Muscle of back (tissue), 11 donors: Measurements from ENCODE around the gene PYDC1. TPM values are rescaled to one million over a fixed set of nuclear protein-coding genes. Genes with fewer than 3 reads are reported as not detected.
"Not testable (repeated sequence)": the region's sequence is repeated elsewhere in the genome, so short reads cannot be mapped to it uniquely, and the experiment has no call there.

Source experiments
- DNase-seq, 3 donors: peaks; one replicate each; pipeline versions ENCODE4 v3.0.0 to v3.0.0-alpha.2; 2013
- polyA plus RNA-seq, 10 donors: library from polyadenylated mRNA; unstranded; fragments of 120-200 nt; gene quantifications; one replicate each; pipeline ENCODE4 v1.2.1, GENCODE V29; 2013; ENCODE audit not compliant: insufficient read length in 10 of 10

PYDC1 gene
- polyA plus RNA-seq, 10 donors: 0.48 to 3.0 (median 0.98) TPM

GRCh38 chr16:31179747-31180459 lies 37.0 kb downstream of the PYDC1 start, which contains the start of gene FUS:
Gene FUS (plus strand): TSS chr16:31180139. CDS start chr16:31180215, 76 bp downstream.
- DNase-seq: peak; percentile 92 to 98 (median 98)

DNA sequence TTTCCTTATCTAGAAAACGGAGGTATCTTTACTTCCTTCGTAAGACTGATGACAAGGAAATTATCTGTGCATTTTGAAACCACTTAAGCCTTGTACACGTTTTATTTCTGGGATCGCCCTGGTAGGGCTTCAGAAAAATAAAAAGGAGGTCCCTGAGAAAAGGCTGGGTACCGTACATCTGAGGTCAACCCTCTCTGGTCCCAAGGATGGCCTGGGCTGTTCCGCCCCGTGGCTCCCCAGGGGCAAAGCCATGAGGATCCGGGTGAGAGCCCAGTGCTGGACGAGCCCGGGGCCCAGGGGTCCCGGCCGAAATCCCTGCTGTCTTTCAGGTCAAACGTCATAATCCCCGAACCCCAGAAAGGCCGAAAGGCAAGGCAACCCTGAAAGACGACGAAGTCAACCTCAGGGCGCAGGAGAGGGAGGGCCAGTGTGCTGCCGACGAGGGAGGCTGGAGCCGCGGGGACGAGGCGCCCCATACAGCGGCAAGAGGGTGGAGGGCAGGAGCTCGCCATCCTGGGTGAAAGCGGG lies 37.7 kb downstream of the PYDC1 start:
- no peak for DNase-seq

GRCh38 chr16:31177136-31177535 lies 39.8 kb downstream of the PYDC1 start:
- no peak for DNase-seq

- not testable (repeated sequence) for DNase-seq
Measured at GRCh38 chr16:31170048-31170447, 46.9 kb downstream of the PYDC1 start.

- no peak for DNase-seq
Measured at GRCh38 chr16:31168848-31169247, 48.1 kb downstream of the PYDC1 start.

DNA sequence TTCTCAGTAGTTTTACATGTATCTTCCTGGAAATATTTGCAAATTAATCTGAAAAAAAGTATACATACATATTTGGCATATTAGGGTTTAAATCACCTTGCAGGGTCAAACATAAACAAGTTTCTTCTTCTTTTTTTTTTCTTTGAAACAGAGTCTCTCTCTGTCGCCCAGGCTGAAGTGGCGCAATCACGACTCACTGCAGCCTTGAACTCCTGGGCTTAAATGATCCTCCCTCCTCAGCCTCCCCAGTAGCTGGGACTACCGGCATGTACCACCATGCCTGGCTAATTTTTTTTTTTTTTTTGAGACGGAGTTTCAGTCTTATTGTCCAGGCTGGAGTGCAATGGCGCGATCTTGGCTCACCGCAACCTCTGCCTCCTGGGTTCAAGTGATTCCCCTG lies 49.6 kb downstream of the PYDC1 start:
- DNase-seq: no peak

Other genes starting within 250 kb of the PYDC1 start
- 10 to 100 TPM in 3 of 10 donors, 1 to 10 TPM in 7; 7.1 to 13.8 (median 9.8) TPM for gene HSD3B7, start 231.9 kb downstream of the PYDC1 start, polyA plus RNA-seq
- gene STX1B, start 206.5 kb downstream of the PYDC1 start, polyA plus RNA-seq: 1 to 10 TPM in 8 of 10 donors, under 1 TPM in 2; 0.68 to 3.9 (median 1.5) TPM
- gene STX4, start 183.6 kb downstream of the PYDC1 start, polyA plus RNA-seq: 10 to 100 TPM; 34.0 to 44.6 (median 38.1) TPM
- 10 to 100 TPM in 2 of 10 donors, 1 to 10 TPM in 8; 5.8 to 11.0 (median 9.0) TPM for gene ZNF668, start 142.9 kb downstream of the PYDC1 start, polyA plus RNA-seq
- 10 to 100 TPM in 1 of 10 donors, 1 to 10 TPM in 9; 6.8 to 10.1 (median 8.4) TPM for gene ZNF646, start 142.7 kb downstream of the PYDC1 start, polyA plus RNA-seq
- gene PRSS53, start 128.2 kb downstream of the PYDC1 start, polyA plus RNA-seq: 1 to 10 TPM; 1.7 to 4.6 (median 3.3) TPM
- gene VKORC1, start 122.3 kb downstream of the PYDC1 start, polyA plus RNA-seq: 10 to 100 TPM; 51.1 to 68.1 (median 58.2) TPM
- gene BCKDK, start 108.7 kb downstream of the PYDC1 start, polyA plus RNA-seq: 10 to 100 TPM; 19.7 to 29.9 (median 25.3) TPM
- 10 to 100 TPM; 38.8 to 57.3 (median 45.3) TPM for gene KAT8, start 99.5 kb downstream of the PYDC1 start, polyA plus RNA-seq
- gene PRSS8, start 81.4 kb downstream of the PYDC1 start, polyA plus RNA-seq: 1 to 10 TPM in 2 of 10 donors, under 1 TPM in 6, not detected in 2; 0.11 to 4.2 (median 0.25) TPM
- gene PRSS36, start 67.1 kb downstream of the PYDC1 start, polyA plus RNA-seq: 1 to 10 TPM; 1.1 to 2.8 (median 1.8) TPM
- 100 to 1,000 TPM; 310 to 492 (median 406) TPM for gene FUS, start 37.0 kb downstream of the PYDC1 start, polyA plus RNA-seq
- 10 to 100 TPM in 1 of 10 donors, 1 to 10 TPM in 9; 3.3 to 14.0 (median 7.3) TPM for gene PYCARD, start 14.4 kb downstream of the PYDC1 start, polyA plus RNA-seq
- gene TRIM72, start 3.0 kb downstream of the PYDC1 start, polyA plus RNA-seq: 10 to 100 TPM; 36.2 to 79.4 (median 64.6) TPM
- gene ITGAM, start 42.8 kb upstream of the PYDC1 start, polyA plus RNA-seq: 1 to 10 TPM; 3.0 to 4.9 (median 3.9) TPM
- 1 to 10 TPM in 4 of 10 donors, under 1 TPM in 6; 0.23 to 1.8 (median 0.89) TPM for gene ITGAX, start 138.0 kb upstream of the PYDC1 start, polyA plus RNA-seq
- 1 to 10 TPM in 4 of 10 donors, under 1 TPM in 5, not detected in 1; 0.26 to 1.7 (median 0.48) TPM for gene ITGAD, start 176.2 kb upstream of the PYDC1 start, polyA plus RNA-seq
- 100 to 1,000 TPM; 174 to 388 (median 268) TPM for gene COX6A2, start 211.2 kb upstream of the PYDC1 start, polyA plus RNA-seq
- gene ZNF843, start 225.7 kb upstream of the PYDC1 start, polyA plus RNA-seq: 1 to 10 TPM; 1.5 to 3.5 (median 2.4) TPM
- gene ARMC5, start 242.4 kb upstream of the PYDC1 start, polyA plus RNA-seq: 1 to 10 TPM; 5.2 to 9.0 (median 7.5) TPM